NOMO-1 (cell line): Measurements from ENCODE around the gene CNN2.

Source experiments
- DNase-seq, 2 experiments: peaks; one replicate each; lab custom pipeline; 2025; ENCODE audit not compliant: unreplicated experiment in 2 of 2; lab: John Stamatoyannopoulos, UW

Gene CNN2

DNA sequence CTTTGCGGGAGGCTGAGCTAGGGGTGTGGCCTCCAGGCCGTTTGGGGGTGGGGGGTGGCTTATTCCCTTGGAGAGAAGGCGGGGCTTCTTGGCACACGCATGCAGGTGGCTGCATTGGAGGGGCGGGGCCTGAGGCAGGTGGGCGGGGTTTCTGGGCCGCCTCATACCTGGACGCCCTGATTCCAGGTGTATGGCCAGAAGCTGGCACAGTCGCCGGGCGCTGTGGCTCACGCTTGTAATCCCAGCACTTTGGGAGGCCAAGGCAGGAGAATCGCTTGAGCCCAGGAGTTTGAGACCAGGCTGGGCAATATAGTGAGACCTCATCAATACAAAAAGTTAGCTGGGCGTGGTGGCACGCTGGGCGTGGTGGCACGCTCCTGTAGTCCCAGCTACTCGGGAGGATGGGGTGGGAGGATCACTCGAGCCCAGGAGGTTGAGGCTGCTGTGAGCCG is 21.3 kb downstream of the CNN2 start:
- DNase-seq = no peak

DNA sequence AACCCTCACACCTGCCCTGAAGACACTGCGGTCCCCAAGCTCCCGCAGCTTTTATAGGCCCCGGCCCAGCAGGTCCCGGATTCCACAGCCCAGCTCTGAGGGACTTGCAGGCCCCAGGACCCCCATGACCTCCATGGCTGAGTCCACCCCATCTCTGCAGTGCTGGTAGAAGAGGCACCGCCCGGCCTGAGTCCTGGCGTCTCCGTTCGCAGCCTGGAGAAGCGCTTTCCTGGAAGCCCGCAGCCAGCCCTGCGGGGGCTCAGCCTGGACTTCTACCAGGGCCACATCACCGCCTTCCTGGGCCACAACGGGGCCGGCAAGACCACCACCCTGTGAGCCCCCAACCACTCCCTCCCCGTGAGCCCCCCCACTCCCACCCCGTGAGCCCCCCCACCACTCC is 22.7 kb downstream of the CNN2 start:
- DNase-seq = no peak

DNA sequence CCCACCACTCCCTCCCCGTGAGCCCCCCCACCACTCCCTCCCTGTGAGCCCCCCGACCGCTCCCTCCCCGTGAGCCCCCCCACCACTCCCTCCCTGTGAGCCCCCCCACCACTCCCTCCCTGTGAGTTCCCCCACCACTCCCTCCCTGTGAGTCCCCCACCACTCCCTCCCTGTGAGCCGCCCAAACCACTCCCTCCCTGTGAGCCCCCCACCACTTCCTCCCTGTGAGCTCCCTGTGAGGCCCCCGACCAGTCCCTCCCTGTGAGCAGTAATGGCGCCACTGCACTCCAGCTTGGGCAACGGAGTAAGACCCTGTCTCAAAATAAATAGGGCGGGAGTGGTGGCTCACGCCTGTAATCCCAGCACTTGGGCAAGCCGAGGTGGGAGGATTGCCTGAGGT is 23.4 kb downstream of the CNN2 start:
- DNase-seq = no peak

DNA sequence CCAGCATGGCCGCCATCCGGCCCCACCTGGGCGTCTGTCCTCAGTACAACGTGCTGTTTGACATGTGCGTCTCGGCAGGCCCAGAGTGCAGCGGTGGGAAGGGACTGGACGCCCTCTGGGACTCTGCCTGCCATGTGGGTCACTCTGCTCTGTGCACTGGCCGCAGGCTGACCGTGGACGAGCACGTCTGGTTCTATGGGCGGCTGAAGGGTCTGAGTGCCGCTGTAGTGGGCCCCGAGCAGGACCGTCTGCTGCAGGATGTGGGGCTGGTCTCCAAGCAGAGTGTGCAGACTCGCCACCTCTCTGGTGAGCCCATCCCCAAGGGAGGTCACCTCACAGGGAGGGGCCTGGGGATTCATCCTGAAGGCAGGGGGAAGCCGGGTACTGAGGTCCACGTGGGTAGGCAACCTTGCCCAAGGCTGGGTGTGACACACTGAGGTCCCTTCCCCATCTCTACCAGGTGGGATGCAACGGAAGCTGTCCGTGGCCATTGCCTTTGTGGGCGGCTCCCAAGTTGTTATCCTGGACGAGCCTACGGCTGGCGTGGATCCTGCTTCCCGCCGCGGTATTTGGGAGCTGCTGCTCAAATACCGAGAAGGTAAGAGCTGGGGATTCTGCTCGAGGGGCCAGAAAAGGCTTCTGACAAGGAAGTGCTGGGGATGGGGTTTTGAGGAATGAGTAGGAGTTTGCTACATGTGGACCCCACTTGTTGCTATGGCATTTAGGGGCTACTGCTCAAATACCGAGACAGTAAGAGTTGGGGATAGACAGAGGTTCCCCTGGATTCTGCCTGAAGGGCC is 24.8 kb downstream of the CNN2 start:
- DNase-seq = no peak

DNA sequence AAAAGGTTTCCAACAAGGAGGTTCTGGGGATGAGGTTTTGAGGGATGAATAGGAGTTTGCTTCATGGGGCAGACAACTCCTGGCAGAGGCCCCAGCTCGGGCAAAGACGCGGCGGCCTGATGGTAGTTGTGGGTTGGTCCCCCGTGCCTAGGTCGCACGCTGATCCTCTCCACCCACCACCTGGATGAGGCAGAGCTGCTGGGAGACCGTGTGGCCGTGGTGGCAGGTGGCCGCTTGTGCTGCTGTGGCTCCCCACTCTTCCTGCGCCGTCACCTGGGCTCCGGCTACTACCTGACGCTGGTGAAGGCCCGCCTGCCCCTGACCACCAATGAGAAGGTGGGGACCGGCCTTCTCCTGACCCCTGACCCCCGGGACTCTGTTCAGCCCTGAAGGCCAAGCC is 25.4 kb downstream of the CNN2 start:
- DNase-seq = no peak

DNA sequence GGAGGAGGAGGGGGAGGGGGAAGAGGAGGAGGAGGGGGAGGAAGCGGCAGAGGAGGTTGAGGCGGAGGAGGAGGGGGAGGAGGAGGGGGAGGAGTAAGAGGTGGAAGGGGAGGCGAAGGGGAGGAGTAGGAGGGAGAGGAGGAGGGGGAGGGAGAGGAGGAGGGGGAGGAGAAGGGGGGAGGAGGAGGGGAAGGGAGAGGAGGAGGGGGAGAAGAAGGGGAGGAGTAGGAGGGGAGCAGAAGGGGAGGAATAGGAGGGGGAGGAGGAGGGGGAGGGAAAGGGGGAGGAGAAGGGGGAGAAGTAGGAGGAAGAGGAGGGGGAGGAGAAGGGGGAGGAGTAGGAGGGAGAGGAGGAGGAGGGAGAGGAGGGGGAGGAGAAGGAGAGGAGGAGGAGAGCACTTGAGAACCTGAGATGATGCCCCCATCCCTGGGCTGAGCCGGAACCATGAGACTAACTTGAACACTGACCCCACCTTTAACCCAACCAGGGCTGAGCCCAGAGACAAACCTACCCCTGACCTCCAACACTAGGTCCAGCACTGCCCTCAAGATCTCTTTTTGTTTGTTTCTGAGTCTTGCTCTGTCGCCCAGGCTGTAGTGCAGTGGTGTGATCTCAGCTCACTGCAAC is 26.1 kb downstream of the CNN2 start:
- no peak for DNase-seq

DNA sequence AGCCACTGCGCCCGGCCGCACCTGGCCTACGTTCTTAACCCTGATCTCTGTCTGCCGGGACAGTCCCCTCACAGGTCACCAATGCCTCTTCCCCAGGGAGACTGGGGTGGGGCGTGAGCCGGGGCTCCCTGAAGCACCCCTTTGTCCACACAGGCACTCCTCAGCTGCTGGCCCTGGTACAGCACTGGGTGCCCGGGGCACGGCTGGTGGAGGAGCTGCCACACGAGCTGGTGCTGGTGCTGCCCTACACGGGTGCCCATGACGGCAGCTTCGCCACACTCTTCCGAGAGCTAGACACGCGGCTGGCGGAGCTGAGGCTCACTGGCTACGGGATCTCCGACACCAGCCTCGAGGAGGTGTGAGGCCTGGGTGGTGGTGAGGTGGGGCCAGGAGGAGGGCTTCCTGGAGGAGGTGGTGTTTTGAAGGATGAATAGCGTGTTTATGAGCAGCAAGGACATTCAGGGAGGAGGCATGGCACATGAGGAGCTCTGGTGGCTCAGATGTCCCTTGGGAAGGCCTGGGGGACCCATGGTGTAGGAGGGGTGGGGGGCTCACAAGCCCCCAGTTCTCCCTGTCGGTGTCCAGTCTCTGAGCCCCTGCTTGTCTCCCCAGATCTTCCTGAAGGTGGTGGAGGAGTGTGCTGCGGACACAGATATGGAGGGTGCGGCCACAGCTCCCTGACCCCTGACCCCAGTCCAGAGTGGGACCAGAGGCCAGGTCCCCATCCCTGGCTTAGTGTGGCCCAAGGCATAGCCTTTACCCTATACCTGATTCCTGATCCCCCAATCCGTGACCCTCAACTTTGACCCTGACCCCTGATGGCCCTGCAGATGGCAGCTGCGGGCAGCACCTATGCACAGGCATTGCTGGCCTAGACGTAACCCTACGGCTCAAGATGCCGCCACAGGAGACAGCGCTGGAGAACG is 27.0 kb downstream of the CNN2 start:
- DNase-seq = no peak

DNA sequence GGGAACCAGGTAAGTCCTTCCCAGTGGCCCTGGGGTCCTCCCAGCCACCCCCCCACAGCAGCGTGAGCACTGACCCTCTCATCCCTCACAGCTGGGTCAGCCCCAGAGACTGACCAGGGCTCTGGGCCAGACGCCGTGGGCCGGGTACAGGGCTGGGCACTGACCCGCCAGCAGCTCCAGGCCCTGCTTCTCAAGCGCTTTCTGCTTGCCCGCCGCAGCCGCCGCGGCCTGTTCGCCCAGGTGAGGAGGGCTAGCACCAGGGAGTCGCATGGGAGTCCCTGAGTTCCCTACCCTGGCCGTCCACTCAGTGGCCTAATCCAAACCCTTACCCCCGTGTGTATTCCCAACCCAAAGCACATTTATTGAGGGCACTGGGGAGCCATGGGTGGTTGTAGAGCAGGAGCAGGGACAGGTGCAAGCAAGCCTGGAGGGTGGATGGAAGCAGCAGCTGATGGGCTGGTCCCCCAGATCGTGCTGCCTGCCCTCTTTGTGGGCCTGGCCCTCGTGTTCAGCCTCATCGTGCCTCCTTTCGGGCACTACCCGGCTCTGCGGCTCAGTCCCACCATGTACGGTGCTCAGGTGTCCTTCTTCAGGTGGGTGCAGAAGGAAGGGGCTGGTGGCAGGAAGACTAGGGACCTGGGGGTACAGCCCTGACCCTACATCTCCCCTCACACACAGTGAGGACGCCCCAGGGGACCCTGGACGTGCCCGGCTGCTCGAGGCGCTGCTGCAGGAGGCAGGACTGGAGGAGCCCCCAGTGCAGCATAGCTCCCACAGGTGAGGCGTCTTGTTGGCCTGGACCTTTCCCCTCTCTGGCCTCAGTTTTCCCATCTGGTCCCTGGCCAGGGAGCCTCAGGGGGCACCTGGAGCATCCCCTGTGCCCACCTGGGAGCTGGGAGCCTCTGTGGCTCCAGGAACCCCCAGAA is 28.0 kb downstream of the CNN2 start:
- DNase-seq = no peak

DNA sequence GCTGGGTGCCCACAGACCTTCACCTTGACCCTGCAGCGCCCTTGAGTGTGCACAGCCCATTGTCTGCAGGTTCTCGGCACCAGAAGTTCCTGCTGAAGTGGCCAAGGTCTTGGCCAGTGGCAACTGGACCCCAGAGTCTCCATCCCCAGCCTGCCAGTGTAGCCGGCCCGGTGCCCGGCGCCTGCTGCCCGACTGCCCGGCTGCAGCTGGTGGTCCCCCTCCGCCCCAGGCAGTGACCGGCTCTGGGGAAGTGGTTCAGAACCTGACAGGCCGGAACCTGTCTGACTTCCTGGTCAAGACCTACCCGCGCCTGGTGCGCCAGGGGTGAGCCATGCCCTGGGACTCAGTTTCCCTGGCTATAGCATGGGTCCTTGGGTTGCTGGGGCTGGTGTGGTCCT is 28.6 kb downstream of the CNN2 start:
- DNase-seq = no peak

DNA sequence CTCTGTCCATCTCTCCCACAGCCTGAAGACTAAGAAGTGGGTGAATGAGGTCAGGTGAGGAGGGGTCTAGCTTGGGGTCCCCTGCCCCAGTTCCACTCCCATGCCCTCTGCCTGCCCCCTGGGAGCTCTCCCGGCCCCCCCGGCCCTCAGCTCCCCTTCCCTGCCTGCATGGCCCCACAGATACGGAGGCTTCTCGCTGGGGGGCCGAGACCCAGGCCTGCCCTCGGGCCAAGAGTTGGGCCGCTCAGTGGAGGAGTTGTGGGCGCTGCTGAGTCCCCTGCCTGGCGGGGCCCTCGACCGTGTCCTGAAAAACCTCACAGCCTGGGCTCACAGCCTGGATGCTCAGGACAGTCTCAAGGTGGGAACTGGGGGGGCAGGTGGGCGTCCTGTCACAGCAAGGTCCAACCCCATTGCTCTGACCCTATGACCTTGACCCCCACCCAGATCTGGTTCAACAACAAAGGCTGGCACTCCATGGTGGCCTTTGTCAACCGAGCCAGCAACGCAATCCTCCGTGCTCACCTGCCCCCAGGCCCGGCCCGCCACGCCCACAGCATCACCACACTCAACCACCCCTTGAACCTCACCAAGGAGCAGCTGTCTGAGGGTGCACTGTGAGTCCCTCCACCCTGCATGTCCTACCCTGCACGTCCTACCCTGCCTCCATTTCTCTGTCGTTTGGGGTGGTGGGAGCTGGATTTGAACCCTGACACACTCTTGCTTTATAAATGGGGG is 29.6 kb downstream of the CNN2 start:
- DNase-seq = no peak

DNA sequence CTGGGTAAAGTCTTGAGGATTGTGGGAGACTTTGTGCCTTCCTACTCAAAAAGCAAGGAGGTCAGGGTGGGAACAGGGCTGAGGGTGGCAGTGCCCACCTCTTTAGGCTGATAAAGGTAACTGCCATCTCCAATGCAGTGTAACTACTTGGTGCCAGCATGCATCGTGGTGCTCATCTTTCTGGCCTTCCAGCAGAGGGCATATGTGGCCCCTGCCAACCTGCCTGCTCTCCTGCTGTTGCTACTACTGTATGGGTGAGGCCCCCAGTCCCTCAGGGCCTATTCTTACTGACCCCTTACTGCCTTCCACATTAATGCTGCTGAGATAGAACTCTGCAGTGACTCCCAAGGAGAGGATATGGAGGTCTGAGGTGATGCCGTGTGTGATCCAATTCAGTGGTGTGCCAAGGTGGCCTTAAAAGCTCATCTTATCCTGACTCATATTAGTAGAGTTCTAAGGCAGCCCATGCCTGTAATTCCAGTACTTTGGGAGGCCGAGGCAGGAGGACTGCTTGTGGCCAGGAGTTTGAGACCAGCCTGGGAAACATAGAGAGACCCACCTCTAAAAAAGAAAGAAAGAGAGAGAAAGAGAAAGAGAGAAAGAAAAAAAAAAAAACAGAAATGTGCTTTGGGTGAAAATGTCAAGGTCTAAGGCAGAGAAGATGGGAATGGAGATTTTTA is 30.9 kb downstream of the CNN2 start:
- no peak for DNase-seq

DNA sequence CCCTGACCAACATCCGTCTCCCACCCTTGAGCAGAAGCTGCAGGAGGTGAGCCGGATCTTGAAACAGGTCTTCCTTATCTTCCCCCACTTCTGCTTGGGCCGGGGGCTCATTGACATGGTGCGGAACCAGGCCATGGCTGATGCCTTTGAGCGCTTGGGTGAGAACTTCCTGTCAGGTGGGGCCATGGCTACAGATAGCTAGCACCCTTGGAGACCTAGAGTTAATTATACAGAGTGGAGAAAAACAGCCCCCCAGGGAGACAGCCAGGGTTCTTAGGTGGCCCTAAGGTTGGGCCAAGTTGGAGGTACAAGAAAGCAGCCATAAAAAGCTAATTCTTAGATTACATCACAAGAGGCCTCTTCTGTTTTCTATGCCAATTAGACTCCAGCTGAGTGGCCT is 31.7 kb downstream of the CNN2 start:
- no peak for DNase-seq

DNA sequence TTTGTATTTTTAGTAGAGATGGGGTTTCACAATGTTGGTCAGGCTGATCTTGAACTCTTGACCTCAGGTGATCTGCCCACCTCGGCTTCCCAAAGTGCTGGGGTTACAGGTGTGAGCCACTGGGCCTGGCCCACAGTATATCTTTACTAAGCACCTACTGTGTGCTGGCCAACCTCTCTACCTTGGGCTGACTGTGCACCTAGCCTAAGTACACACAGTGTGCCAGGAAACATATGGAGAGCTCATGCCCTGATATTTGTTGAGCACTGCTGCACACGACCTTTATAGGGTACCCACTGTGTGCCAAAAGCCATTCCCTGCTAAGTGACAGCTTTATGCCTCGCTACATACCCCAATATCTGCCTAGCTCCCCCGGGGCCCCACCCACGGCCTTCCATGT is 34.3 kb downstream of the CNN2 start:
- DNase-seq = no peak

DNA sequence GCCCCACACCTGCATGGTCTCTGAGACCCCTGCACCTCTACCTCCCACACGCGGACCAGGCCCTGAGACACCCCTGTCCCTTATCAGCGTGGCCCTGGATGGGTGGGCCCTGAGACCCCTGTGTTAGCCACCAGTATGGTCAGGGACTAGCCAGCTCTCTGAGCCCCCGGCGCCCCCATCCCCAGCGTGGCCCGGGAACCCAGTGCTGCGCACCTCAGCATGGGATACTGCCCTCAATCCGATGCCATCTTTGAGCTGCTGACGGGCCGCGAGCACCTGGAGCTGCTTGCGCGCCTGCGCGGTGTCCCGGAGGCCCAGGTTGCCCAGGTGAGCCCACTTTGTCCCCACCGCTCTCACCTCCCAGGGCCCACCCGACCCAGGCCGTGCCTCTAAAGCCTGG is 35.6 kb downstream of the CNN2 start:
- no peak for DNase-seq

DNA sequence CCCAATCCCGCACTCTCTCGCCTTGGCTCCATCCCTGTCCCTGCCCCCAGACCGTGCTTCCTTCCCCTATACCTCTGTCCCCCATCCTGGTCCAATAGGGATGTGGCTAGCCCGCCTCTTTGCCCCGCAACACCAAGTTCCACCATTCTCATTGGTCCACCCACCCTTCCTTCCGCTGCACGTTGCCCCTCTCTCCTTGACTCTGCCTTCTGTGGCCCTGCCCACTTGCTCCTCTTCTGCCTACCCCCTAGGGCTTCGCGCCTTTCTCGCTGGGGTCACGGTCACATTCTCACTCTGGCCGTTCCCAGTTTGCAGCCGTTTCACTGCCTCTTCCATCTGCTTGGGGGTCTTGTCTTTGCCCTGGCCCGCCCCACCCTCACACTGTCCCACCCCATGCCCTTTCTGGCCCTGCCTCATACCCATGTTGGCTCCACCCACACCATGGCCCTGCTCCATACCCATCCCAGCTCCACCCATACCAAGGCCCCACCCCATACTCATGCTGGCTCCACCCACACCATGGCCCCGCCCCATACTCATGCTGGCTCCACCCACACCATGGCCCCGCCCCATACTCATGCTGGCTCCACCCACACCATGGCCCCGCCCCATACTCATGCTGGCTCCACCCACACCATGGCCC is 36.1 kb downstream of the CNN2 start:
- DNase-seq = no peak

DNA sequence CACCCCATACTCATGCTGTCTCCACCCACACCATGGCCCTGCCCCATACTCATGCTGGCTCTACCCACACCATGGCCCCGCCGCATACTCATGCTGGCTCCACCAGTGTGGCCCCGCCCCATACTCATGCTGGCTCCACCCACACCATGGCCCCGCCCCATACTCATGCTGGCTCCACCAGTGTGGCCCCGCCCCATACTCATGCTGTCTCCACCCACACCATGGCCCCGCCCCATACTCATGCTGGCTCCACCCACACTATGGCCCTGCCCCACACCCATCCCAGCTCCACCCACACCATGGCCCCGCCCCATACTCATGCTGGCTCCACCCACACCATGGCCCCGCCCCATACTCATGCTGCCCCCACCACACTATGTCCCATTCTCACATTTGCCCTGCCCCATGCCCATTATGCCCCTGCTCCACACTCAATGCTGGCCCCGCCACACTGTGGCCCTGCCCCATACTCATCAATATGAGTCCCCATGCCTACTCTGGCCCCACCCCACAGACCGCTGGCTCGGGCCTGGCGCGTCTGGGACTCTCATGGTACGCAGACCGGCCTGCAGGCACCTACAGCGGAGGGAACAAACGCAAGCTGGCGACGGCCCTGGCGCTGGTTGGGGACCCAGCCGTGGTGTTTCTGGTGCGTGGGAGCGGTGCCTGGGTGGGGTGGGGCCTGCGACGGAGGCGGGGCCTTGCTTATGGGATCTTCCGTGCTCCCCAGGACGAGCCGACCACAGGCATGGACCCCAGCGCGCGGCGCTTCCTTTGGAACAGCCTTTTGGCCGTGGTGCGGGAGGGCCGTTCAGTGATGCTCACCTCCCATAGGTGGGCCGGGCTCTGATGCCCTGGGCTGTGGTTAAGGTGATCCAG is 36.9 kb downstream of the CNN2 start:
- no peak for DNase-seq

DNA sequence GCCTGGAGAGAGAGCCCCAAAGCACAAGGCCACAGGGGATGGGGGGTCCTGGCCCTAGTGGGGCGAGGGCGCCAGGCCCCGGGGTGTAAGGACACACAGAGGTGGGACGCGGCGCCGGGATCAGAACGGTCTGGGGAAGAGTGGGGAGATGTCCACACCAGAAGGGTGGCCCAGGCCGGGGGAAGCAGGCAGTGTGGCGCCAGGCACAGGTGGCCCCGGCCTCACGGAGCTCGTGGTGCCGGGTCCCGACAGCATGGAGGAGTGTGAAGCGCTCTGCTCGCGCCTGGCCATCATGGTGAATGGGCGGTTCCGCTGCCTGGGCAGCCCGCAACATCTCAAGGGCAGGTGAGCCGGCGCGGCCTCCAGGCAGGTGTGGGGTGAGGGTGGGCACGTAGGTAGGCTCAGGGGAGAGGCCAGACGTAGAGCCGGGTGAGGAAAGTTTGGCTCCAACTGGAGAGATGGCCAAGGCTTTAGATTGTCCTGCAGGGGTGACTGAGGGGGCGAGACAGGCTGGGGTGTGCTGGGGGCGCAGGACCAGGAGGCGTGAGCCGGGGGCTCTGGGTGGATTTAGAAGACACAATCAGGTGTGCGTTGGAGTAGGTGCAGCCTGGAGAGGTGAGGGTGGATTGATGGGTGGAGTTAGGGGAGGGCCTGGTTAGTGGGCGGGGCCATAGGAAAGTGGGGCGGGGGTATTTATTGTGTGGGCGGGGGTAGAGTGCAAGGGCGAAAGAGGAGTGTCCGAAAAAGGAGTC is 37.7 kb downstream of the CNN2 start:
- DNase-seq = no peak
